ENCODE data around the gene SEMA6A.

DNA sequence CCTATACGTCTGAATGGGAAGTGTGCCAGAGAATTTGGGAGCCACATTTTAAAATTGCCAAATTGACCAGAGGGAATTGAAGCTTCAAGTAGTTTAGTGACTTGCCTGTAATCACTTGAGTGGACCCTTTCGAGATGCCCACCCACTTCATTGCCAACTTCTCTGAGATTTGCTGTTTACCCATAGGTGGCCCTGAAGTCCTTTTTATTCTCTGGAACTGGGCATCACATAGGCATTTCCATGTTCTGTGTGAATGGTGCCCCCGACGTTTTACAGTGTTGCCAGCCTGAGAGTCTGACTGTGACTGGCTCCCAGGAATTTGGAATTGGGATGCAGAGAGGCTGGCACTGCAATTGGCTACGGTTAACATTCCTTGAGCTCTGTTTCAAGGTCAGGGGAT, 158.6 kb downstream of the SEMA6A start:
- TF ChIP-seq CTCF (IDR thresholded peaks at IDR 0.05) (no peak), EP300 (IDR thresholded peaks at IDR 0.05; ENCODE audit: low read depth) (no peak), POLR2AphosphoS5 (IDR thresholded peaks at IDR 0.05) (no peak)

Data from transverse colon (tissue), 4 donors.